ENCODE data around the gene DPP4.

Gene DPP4

DNA sequence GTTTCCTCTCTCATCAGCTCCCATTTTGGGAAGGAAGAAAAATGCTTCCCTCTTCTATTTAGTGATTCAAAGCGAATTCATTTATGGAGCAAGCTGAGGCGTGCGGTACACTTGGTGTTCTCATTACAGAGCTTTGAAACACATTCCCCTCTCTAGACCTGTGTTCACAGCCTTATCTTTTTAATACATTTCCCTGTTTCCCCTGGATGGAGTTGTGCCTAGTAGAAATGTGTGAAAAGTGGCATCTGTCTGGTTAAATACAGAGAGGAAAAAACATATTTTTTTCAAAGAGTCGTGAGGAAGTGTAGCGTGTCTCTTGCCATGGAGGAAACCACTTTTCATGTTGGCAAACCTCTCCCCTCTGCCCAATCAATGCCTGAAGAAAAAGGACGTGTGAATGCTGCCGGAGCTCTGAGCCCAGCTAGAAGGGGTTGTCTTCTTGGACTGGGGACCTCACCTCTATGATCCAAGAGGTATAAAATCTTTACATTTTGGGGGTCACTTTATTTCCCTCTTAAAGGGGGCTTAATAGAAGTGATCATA is 52.4 kb downstream of the DPP4 start:
- DNase-seq (ENCODE audit: low read depth in 2 of 2) = no peak

DNA sequence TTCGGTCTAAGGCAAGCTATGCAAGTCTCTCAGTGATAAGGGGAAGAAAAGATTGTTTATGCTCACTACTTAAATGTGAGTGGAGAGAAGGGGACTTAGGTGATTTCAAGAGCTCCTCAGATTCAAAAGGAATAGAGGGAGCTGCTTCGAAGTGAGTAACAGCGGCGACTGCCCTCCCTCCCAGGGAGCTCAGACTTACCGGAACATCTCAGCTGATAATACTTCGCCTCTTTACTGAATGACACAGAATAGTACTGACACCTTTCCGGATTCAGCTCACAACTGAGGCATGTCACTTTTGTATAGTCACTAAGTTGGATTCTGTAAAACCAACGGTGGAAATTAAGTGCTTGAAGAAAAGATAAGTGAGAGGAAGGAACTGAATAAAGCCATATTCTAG is 55.5 kb downstream of the DPP4 start:
- no peak for DNase-seq (ENCODE audit: low read depth in 2 of 2)

DNA sequence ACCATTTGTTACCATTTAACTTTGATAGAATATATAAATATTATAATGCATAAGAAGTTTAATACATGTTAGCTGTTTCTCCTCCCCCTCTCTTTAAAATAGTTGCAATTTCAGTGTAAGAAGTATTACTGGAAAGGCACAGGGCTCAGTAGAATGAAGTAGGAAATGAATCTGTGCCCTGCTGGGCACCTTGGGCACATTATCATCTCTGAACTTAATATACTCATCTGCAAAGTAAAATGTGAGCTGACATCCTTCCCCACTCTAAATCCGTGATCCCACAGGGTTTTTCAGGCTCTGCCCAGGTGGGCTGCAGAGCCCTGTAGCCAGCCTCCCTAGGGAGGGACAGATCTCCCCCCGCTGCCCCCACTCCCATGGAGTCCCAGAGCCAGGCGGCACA is 56.8 kb downstream of the DPP4 start:
- no peak for DNase-seq (ENCODE audit: low read depth in 2 of 2)

DNA sequence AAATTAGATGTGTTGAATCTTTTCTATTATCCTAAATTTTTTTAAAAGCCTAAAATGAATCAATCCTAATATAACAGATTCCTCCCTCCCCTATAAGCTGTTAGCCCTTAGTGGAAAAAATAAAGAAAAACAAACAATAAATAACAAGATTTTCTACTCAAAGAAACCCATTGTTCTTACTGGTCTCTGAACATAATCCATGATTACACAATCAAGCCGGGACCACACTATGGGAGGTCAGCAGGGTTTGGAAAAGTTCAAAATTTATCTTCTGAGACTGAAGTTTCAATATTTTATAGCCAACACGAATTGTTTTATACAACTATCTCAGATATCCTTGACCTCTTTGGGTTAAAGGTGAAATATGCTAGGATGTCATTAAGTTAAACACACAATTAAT is 57.9 kb downstream of the DPP4 start:
- DNase-seq (ENCODE audit: low read depth in 2 of 2) = no peak

DNA sequence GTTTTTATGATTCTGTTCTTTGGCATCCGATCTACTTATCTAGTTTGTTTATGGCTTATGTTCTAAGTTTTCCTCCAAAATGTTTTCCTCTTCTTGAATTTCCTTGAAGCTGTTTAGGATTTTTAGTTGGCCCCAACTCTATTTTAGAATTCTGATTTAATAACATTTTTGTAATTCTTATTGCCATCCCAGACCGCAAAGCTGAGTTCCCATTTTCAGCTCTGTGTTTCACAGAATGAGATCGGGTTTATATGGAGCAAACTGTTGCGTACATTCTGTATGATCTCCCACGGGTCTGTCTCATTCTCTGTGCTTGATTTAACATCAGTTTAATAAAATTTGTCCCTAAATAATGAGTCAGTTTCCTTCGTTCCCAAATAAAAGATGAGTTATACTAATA is 59.3 kb downstream of the DPP4 start:
- DNase-seq (ENCODE audit: low read depth in 2 of 2) = no peak

DNA sequence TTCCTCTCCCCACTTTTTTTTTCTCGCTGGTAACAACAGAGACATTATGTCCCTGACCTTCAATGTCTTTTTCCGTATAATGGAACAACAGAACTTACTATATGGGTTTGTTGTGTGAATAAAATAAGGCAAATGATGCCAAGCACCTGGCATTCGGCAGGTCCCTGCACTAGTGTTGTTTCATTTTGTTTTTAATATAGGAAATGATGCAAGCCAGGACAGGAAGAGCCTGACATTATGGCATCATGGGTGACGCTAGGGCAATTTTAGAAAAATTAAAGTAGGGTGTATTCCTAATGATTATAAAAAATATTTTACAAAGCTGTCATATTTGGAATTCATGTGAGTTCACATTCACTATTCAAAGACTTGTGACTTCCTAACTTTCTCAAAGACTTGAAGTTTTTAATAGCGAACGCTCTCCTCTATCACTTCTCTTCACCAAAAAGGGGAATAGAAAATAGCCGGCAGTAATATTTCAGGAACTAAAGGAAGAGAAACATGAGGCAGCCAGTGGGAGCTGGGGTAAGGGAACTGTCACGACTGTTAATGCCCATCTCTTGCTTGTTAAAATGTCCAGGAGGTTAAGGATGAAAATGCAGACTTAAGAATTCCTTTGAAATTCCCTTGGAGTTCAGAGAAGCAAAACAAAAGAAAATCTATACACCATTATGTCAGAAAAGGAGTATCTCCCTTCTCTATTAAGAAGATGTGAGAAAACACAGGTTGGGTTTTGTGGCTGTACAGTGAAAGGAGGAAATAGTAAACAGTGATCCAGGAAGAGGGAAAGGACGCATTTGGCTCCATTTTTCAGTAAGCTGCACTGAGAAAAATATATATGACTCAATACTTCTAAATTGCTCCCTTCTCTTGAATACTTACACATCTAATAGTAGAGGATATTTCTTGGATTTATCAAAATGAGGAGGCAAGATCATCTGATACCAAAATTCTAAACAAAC is 60.2 kb downstream of the DPP4 start:
- DNase-seq (ENCODE audit: low read depth in 2 of 2) = no peak

DNA sequence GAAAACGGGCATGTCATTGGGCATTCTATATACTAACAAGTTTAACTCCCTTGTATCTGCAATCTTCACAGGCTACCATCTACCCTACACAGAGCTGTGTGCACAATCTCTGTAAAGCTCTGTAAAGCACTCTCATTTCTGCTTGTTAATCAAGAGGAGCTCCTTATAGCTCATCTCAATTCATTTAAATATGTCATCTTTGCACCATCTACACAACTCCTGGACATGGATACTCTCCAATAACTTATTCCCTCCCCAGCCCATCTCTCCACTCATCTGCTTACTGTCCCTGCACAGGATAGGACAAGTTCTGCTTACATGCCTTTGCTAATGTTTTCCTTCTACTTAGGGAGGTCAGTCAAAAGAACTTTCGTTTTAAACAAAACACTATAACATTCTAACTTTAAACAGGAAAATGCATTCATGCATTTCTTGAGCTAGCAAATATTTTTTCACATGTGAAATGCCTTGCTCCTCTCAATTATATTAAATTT is 61.4 kb downstream of the DPP4 start:
- DNase-seq (ENCODE audit: low read depth in 2 of 2) = no peak

DNA sequence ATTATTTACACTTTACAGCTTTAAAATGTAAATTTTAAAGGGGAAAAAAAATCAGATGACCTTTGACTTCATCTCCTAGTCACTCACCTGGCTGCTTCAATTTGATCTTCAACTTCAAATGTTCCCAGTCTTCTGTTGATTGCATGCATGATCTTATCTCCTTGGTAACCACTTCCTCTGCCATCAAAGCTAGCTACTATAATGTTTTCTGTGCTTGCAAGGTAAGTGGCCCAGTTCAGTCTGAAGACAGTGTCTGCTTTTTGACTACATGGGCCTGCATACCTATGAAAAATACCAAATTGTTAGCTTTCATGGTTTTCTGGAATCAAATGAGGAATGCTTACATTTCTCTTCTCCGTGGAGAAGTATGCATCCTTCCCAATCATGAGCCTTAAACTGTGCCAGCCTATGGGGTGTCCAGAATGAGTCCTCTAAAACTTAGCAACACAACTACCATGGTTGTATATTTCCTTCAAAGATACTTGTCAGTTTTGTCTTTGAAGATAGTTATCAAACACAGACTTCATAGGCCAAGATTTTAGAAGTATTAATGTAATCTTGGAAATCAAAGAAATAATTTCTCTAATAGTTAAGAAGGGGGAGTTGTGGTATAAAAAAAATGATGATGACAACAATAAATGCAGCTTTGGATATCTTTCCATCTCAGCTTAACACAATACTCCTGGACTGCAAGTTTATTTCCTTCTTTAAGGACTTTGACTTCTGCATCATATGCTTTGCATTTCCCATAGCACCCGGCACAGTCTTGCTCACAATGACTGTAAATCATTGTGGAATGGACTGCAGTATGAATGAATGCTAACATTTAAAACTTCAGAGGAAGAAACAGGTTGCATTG is 62.1 kb downstream of the DPP4 start:
- no peak for DNase-seq (ENCODE audit: low read depth in 2 of 2)

DNA sequence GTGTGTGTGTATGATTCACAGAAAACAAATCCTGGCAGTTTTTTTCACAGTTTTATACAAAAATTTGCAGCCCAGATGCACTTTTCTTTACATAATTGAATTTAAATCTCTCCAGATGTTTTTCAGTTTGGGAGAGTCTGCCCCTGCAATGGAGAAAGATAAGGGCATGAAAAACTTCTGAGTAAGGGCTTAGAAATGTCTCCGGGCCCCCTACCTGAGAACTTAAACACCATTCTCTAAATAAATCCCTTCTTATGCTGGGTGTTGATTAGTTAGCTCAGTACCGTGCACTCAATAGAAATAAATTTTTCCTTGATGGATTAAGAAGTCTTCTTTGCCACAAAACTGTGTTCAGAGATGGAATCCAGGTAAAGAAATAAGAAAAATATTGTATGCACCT is 64.5 kb downstream of the DPP4 start:
- DNase-seq (ENCODE audit: low read depth in 2 of 2) = no peak

DNA sequence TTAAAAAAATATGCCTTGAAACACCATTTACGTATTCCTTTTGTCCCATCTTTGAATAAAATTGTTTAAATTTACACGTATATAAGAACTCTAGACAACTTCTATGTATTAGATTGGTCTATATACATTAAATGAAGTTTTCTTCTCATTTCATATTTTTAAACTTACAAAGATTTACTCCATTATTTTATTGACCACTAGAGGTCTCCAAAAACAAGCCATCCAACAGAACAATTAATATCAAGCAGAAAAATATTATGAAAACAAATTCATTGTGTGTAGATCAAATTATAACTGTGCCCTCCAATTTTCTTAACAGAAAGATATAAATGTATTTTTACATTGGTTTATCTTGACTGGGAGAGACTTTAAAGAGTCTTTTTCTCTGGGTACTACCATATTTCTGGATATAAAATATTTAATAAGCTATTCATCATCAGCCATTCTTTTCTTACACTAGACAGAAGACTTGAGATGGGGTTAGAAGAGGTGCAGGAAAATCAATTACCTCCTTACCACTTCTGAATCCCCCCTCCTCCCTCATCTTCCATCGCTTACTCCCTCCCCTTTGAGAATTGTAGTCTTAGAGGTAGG is 66.5 kb downstream of the DPP4 start:
- no peak for DNase-seq (ENCODE audit: low read depth in 2 of 2)

DNA sequence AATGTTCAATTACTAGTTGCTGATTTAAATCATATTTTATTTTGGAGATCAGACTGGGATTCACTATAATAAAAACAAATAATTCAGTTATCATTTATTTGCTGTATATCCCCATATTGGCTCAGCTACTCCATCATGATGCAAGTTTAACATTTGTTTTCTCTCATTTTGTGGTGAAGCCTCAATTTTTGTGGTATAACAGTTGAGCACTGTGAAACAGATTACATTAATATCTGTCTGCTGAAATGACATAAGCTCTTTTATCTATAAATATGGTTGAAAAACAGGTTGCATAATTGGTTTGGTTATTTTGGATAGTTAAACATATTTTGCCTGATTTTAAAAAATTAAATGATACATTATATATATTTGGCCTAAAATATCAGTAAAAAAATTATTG is 67.7 kb downstream of the DPP4 start:
- DNase-seq (ENCODE audit: low read depth in 2 of 2) = no peak

DNA sequence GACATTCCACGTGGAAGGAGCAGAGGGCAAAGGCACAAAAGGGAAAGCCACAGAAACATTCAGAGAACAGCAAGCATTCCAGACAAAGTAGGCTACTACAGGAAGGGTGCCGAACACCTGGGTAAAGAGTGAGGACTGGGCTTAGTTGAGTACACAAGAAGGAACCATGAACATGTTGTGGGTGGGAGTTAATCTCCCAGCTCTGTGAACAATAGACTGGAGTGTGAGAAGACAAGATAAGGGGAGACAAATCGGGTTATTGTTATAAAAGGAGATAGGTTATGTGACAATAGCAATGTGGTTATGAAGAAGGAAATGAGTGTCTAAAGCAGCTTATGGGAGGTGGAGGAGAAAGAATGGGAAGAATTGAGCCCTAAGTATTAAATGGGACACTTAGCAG is 70.0 kb downstream of the DPP4 start:
- DNase-seq (ENCODE audit: low read depth in 2 of 2) = no peak

DNA sequence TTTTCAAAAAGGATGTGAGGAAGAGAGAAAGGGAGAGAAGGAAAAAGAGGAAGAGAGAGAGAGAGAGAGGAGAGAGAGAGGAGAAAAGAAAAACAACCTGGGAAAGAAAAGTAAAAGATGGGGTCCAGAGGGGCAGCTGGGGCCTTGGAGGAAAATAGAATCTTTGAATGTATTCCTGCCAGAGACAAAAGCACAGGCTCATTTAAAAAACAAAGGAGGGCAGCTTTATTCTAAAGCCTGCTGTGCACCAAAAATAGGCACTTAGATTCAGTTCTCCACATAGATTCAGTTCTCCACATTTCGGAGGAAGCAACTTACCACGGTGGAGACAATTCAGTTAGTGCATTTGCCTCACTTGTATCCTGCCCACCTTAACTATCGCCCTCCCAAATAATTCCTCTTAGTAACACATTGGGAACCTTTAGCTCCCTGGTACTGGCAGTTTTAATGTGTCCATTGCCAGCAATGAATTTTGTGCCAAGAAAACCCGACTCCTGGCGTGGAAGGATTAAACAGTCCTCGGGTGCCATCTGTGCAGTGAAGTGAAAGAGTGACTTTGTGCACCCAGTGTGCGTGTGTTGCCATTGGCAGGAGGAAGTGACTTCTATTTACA is 71.3 kb downstream of the DPP4 start:
- no peak for DNase-seq (ENCODE audit: low read depth in 2 of 2)

DNA sequence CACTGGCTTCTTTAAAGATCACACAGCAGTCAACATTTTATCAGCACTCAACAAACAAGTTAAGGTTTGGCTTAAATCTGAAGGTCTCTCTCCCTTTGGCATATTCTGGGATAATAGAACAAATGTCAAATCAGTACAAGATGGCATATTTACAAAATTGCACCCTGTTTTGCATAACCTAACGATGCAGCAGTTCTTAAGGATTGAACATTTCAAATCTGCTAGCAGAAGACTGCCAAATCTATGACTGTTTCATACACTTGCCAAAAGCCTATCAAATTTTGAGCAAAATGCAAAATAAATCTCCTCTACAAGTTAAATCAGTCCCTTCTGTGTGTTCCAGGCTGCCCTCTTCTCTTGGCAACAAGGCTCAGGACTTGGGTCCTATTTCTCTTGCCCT is 73.6 kb downstream of the DPP4 start:
- DNase-seq (ENCODE audit: low read depth in 2 of 2) = no peak

DNA sequence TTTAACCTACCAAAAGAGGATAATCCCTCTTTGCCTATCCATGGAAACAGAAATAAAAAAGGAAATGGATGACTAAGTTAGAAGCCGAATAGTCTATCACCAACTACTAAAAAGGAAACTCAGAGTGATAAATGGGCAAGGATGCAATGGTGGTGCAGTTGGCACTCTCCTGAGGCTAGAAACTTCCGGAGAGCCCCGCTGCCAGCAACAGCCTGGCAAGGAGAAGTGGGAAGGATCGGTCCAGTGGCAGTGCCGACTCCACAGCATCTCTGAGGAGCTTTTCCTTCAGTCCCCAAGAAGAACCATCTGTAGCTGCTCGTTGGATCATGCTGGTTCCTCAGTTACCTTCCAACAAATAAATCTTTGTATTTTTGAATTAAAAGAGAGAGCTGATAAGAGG is 74.7 kb downstream of the DPP4 start:
- DNase-seq (ENCODE audit: low read depth in 2 of 2) = no peak

DNA sequence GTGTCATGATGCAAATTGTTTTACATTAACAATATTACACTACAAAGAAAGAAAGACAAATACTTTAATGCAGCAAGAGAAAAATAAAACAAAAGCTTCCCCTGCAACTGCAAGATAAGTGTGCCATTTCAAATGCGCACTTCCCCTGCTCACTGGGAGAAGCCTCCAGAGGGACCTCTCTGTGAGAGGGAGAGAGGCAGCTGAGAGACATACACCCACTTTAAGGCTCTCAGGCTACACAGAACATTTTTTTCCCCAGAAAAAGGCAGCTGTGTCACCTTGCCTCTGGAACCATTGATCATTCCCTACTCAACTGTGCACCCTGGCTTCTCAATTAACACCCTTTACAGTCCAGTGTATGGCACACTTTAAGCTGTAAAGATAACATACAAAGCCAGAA is 75.2 kb downstream of the DPP4 start:
- DNase-seq (ENCODE audit: low read depth in 2 of 2) = no peak

DNA sequence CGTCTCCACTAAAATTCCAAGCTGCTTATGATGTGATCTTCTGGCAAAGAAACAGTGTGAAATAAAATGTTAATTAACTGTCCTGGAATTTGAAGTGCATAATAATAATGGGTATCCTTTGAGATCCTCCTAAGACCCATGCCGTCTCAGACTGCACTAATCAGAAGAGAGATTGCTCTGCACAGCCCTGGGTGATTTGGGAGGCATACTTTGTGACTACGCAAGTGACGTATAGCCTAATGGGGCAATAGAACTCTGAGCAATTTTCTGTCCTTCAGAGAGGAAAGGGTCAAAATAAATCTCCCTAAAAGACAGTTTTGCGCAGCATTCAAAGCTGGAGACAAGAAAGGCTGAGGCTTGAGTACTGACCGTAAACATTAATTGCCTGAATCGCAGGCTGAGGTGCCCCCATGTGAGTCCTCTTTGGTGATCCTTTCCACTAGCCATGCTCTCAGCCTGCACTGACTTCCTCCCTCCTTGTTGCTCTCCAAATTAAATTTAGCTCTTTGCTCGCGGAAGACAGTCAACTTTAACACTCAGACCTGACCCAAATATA is 76.0 kb downstream of the DPP4 start:
- DNase-seq (ENCODE audit: low read depth in 2 of 2) = no peak

DNA sequence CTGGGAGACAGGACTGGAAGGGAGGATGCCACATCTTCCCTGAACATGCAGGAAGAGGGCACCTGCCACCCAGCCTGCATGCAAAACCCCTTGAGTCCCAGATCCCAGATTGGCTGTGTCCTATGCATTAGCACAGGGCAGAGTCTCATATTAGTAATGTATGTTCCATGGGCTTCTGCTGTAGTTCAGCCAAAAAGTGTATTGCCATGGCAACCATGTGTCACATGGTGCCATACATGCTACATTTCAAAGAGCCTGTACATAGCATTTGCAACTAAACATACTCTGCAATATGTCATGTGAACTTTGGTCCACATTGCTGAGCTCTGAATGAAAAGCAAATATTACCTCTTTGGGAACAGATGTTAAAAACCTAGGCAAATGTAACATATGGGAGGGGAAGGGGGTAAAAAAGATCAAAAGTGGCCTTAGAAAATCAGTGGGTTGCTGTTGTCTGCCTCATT is 78.4 kb downstream of the DPP4 start:
- no peak for DNase-seq (ENCODE audit: low read depth in 2 of 2)

DNA sequence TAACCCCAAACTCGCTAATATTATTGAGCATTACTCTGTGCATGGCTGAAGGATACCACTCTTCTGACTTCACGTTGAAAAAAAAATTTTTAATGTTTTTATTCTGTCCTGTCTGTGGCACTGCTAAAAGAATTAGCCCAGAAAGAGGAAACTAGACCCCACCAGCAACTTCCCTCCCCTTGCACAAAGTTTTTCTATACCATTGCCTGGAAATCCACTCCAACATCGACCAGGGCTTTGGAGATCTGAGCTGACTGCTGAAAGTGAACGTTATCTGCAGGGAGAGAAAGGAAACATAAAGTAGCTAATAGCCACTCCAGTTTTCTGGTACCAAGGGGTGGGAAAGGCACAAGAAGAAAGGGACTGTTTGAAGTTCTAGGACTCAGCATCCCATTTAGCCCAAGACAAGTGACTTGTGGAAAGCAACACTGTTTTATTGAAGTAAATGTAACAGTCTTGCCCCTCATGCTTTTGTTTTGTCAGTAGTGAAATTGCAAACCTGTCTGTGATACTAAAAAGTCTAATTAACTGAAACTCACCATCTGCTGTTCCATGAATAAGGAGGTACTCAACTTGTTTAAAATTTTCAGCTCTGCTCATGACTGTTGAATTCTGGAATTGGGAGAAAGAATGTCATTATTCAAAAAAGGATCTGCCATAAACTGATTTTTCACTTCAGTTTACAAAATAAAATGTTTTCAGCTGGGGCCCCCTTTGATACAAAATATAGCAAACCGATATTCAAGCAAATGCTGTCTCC is 79.1 kb downstream of the DPP4 start:
- DNase-seq (ENCODE audit: low read depth in 2 of 2) = no peak

DNA sequence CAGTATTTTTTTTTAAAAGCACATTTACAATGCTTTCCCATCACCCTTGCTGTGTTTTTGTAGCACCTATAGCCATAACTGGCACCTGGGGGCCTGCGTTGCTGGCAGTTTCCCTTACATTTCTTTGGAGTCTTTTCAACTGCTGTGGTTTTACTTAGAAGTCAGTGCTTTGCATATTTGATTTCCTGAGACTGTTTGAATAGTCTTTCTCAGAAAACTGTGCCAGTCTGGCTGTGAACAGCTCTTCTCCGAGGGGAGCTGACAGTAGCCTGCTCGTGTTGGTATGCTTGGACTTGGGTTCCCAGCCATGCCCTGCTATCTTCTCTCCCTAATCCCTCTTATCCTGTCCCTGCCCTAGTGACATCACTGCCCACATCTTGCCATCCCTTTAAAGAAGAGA is 81.5 kb downstream of the DPP4 start:
- peak; percentile 16 to 18 for DNase-seq (ENCODE audit: low read depth in 2 of 2)

All from activated CD4-positive, alpha-beta T cell treated with anti-CD3 and anti-CD28 coated beads for 24 hours (primary cell).